SW 1271 (cell line): Measurements from ENCODE around the gene ADCYAP1R1.

ENCODE experiments used
- DNase-seq, 2 experiments: peaks; one replicate each; lab custom pipeline; 2025; lab: John Stamatoyannopoulos, UW

Gene ADCYAP1R1

GRCh38 chr7:31043051-31043471 lies 9.0 kb upstream of the ADCYAP1R1 start:
- DNase-seq = no peak

- no peak for DNase-seq
These were observed 7.6 kb upstream of the ADCYAP1R1 start for GRCh38 chr7:31044529-31044928.

GRCh38 chr7:31046723-31047122 lies 5.4 kb upstream of the ADCYAP1R1 start:
- DNase-seq = no peak

DNA sequence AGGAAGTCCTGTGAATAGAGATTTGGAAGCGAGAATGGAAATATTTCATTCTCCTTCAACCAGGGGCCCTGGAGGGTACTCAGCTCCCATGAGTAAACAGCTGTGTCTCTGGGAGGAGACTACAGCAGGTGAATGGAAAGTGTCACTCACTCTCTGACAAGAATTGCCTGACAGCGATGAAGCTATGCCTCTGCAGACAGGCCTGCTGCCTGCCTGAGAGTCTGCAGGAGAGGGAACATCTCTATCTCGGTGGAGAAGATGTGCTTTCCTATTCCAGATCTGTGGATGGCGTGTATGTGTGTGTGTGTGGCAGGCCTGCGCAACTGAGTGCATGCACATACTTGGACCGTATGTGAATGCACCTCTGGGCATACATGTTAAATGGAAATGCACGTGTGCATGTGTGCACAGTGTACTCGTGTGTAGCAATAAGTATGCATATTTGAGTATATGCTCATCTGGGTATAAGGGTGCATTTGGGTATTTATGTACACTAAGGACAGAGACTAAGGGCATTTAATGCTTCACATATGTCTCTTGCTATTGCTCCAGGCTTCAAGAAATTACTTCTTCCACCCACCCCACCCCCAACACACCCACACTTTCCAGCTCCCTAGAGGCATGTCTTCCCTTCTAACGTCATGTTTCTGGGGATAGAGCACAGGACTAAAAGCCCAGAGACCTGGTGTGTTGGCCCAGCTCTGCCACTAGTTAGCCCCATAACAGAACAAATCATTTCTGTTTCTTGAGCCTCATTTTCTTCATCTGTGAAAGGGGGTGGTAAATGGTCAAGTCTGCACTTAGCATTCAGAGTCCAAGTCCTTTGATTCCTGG lies 4.6 kb upstream of the ADCYAP1R1 start:
- DNase-seq = no peak

DNA sequence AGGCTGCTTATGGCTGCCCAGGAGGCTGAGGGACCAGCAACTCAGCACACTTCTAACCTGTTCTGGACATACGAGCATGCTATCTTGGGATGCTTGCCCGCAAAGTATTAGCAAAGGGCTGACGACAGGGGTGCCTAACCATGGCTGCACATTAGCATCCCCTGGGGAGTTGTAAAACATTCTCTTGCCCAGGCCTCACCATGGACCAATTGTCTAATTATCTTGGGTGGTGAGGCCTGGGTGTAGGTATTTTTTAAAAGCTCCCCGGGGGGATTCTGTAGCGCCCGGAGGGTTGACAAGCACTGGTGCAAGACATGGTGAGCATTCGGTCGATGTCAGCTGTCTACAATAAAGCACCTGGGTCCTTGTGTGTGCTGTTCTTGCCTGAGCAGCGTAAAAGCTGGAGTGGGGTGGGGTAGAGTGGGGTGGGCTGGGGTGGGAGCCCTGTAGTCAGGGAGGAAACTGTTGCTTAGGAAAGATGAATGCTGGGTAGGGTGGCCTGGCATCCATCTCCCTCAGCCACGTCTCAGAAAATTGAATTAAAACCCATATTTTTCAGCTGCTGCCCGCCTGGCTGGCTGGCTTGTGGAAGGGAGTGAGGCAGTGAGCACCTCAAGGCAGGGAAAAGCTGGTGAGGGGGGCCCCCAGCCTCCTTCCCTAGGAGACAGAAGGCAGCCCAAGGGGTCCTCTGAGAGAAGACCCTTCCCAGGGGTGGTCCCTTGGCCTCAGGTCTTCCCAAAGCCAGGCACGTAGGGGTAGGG lies 2.9 kb upstream of the ADCYAP1R1 start:
- no peak for DNase-seq

DNA sequence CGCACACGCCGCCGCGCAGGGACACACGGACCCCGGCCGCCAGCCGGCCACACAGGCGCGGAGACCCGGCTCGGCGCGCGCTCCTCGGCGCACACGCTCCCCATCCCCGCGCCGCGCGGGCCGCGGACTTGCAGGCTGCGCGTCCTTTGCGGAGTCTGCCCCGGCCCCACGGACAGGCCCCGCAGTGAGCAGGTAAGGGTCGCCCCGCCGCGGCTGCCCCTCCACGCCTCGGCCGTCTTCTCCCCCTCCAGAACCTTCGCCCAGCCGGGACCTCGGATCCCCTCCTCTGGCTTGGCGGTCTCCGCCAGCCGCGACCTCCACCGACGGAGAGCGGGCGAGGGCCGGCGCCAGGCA lies 356 bp downstream of the ADCYAP1R1 start:
- DNase-seq = no peak

GRCh38 chr7:31052841-31053601 lies 913 bp downstream of the ADCYAP1R1 start:
- no peak for DNase-seq

DNA sequence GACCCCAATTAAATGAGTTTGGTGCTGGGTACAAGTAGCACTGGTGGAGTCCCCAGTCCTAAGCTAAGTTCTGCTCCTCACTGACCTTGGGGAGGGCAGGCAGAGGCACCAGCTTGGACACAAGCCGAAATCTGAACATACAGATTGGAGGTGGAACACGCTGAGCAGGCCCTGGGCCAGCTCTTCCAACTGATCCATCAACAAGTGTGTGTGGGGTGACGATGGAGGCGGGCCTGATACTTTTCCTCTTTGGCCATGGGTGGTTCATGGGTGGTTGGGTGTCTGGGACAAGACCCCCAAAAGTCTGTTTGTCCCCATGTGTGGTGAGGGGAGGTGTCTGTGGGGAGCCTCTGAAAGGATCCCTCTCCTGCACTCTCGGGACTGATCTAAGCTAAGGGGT lies 1.9 kb downstream of the ADCYAP1R1 start:
- DNase-seq = no peak

DNA sequence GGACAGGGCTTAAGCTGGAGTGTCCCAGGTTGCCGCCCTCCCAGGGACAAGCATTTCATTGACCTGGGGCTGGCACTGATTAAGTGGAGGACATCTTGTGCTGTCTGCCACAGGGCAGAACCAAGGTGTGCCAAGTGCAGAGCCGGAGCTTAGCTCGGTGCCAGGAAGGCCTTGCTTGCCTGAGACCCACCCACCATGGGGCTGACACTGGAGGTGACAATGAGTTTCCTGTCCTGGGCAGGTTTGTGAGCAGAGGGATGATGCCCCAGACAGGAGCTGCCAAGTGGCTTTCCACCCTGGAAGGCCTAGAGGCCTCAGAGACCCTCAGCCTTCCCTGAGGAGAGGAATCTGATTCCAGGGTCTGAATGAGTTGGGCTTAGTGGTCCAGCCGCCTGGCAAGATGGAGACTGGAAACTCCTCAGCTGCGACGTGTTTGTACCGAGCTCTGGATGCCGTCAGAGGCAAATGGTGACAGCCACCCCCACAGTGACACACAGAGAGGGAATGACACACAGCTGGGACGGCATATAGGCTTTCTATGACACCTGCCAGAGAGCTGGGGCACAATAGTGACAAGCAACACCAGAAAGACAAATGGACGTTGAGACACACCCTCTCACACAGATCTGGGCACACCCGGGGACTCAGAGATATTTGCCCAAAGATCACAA lies 2.6 kb downstream of the ADCYAP1R1 start:
- no peak for DNase-seq

GRCh38 chr7:31055471-31055870 lies 3.4 kb downstream of the ADCYAP1R1 start:
- no peak for DNase-seq

- DNase-seq = no peak
These were observed 4.8 kb downstream of the ADCYAP1R1 start for GRCh38 chr7:31056775-31057346.

- no peak for DNase-seq
These were observed 6.0 kb downstream of the ADCYAP1R1 start for GRCh38 chr7:31058122-31058521.

- DNase-seq = no peak
These were observed 6.6 kb downstream of the ADCYAP1R1 start for GRCh38 chr7:31058688-31059087.

DNA sequence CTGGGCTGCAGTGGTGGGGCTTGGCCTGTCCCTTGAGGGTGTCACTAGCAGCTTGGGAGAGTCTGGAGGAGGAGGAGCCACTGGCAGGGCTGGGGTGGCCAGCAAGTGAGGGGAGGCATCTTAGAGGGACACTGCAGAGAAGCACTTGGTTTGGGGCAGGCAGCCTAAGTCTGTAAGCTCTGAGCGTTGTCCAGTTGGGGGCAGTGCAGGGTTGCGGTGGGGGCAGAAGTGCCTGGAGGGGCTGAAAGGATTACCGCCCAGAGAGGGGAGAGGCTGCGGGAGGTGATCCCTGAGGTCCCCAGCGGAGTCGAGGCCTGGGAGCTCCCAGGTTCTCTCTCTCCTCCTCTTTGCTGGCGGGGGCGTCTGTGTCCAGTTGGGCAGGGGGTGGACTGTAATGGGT lies 7.4 kb downstream of the ADCYAP1R1 start:
- DNase-seq = no peak

- no peak for DNase-seq
These were observed 9.1 kb downstream of the ADCYAP1R1 start for GRCh38 chr7:31061185-31061584.

GRCh38 chr7:31062746-31063435 lies 10.8 kb downstream of the ADCYAP1R1 start:
- no peak for DNase-seq

GRCh38 chr7:31065021-31065593 lies 13.0 kb downstream of the ADCYAP1R1 start:
- DNase-seq = no peak

DNA sequence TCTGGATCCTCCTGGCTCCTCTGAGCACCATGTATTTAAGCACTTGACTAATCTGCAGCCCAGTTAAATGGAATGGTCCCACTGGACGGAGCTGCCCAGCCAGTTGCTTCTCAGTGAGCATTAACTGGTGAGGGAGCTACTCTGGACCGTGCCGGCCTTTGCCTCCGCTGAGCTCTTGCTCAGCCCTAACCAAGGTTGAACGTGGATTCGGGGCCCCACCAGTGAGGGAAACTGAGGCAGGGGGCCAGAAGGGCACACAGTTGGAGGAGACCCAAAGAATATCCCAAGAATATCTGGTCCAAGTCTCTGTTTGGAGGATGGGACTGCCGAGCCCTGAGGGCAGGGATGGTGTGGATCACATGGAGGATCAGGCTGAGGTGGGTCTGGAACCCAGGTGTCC lies 13.7 kb downstream of the ADCYAP1R1 start:
- DNase-seq = no peak

DNA sequence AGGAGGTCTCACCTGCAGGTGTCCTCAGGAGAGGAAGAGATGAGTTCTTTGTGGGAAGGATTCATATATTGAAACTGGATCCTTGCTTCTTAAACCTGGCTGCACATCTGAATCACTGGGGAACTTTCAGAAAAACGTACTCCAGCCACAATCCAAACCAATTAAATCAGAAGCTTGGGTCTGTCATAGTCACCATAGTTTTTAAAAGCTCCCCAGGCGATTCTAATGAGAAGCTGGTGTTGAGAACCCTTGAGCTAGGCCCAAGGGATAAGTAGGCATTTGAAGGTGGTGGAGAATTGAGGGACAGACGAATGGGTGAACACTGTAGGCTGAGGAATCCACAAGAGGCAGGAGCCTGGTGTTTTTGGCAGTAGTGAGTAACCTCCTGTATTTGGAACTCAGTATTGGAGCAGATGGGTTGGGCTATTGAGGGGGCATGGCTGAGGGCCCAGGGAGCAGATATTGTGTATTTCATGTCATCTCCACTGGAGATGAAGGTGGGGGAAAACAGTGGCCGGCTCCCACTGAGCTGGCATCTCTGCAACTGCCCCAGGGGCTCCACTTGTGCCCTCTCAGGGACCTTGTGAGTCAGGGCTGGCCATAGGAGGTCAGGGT lies 14.5 kb downstream of the ADCYAP1R1 start:
- DNase-seq = no peak

- DNase-seq = no peak
These were observed 15.4 kb downstream of the ADCYAP1R1 start for GRCh38 chr7:31067491-31067890.
